Measurements from ENCODE around the gene CABP1. TPM values are rescaled to one million over a fixed set of nuclear protein-coding genes. Genes with fewer than 3 reads are reported as not detected.

Gene CABP1
- total and polyA plus RNA-seq, 9 of the 15 experiments (the other 6 are each of a cell fraction or from before 2014, with no cell fraction given), result not detected

GRCh38 chr12:120592121-120593049 is 48.0 kb upstream of the CABP1 start:
- Histone ChIP-seq H3K79me2 (ENCODE audit: control insufficient read depth, insufficient read depth, low read length) (no peaks in the 10 kb centered on the region), H3K9me1 (ENCODE audit: control insufficient read depth, insufficient read depth, low read length) (no peaks in the 10 kb centered on the region), H3K9me3 (replicated peaks; ENCODE audit: control insufficient read depth, insufficient read depth, low read depth, low read length) (no peaks in the 10 kb centered on the region), H2AFZ (ENCODE audit: low read depth, low read length) (no peak overlapping the region), H4K20me1 (replicated peaks; ENCODE audit: control insufficient read depth, insufficient read depth, low read length) (no peaks in the 10 kb centered on the region), H3K27me3 (ENCODE audit: control insufficient read depth in 2 of 2, insufficient read depth in 2 of 2, low read length in 2 of 2) (peaks cover 0 to 10% of the 10 kb centered on the region in 2 experiments; a peak in 1 of 5 replicates), H3K36me3 (ENCODE audit: control insufficient read depth, insufficient read depth, low read length) (no peaks in the 10 kb centered on the region), H3K9ac (ENCODE audit: insufficient read depth in 1 of 2, low read depth in 2 of 2, low read length in 2 of 2) (no peak overlapping the region; a peak in 1 of 4 replicates), H3K4me3 (no peak overlapping the region), H3K4me2 (ENCODE audit: insufficient read depth, low read length) (no peak overlapping the region), H3K4me1 (replicated peaks in 1 of 2; ENCODE audit: control insufficient read depth in 2 of 2, insufficient read depth in 2 of 2, low read length in 2 of 2) (peaks cover 0 to 5% of the 10 kb centered on the region in 2 experiments; a peak in 1 of 5 replicates), H3K27ac (ENCODE audit: extremely low read depth, low read depth, low read length) (no peak overlapping the region)
- FAIRE-seq, result no peak
- CTCF ChIA-PET (ENCODE audit: low intra/inter-chr PET ratio), result no interaction called here
- ATAC-seq, result no peak
- POLR2A ChIA-PET, result interaction anchor here (0.6 kb wide), 1 partner anchor 47 kb away, joined by 5 read pairs; no protein-coding TSS in a partner anchor
- DNase-seq (ENCODE audit: extremely low read depth in 1 of 4, low spot score in 3 of 4), result peak in 1 of 4 experiments; percentile 3
- intact Hi-C loops (cut with micrococcal nuclease) (no loop called here), in situ Hi-C loops (cut with MboI) (no loop called here)
- WGBS (ENCODE audit: insufficient coverage, low coverage, missing lambda C conversion rate), result 36% methylated on average over 8 of the region's 8 CpGs
- TF ChIP-seq CEBPB (tag; IDR thresholded peaks at IDR 0.05) (peak; percentile 38; the same call in 1 of the 2 replicates), POLR2H (tag; IDR thresholded peaks at IDR 0.05; ENCODE audit: low read depth) (no peak), CAMTA2 (CRISPR knock-in tag; conservative IDR thresholded peaks at IDR 0.05) (no peak), GABPB2 (CRISPR knock-in tag; conservative IDR thresholded peaks at IDR 0.05) (no peak), USF2 (CRISPR knock-in tag; IDR thresholded peaks at IDR 0.05) (0 out of 2 replicates have a peak, but pooled peaks have one; percentile 22), RBM15 (IDR thresholded peaks at IDR 0.05; ENCODE audit: insufficient read depth, low read length) (no peak), HOMEZ (CRISPR knock-in tag; IDR thresholded peaks at IDR 0.05) (no peak), ZNF146 (CRISPR knock-in tag; IDR thresholded peaks at IDR 0.05; ENCODE audit: unreplicated experiment) (peak; percentile 64), ZNF384 (IDR thresholded peaks at IDR 0.05; ENCODE audit: low read depth, low read length) (no peak), POLR3A (IDR thresholded peaks at IDR 0.05; ENCODE audit: borderline replicate concordance, extremely low read depth, insufficient read depth, insufficient read length) (no peak)
- BruUV-seq (replicated peaks), result no TSS peak
